ENCODE results near the gene COPA.

DNA sequence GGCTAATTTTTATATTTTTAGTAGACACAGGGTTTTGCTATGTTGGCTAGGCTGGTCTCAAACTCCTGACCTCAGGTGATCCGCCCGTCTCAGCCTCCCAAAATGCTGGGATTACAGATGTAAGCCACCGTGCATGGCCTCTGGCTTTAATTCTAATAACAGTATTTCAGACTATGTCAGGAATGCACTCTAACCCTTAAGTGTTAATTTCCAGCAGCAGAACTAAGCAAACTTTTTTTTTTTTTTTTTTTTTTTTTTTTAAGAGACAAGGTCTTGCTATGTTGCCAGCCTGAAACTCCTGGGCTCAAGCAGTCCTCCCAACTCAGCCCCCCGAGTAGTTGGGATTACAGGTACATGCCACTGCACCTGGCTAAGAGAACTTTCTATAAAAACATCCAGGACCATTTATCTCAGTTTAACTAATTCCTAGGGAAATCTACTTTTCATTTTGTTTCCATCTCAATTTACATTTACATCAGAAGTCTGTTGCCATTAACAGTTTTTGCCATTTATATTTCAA, 87.2 kb downstream of the COPA start:
- TF ChIP-seq, protein P1, sequence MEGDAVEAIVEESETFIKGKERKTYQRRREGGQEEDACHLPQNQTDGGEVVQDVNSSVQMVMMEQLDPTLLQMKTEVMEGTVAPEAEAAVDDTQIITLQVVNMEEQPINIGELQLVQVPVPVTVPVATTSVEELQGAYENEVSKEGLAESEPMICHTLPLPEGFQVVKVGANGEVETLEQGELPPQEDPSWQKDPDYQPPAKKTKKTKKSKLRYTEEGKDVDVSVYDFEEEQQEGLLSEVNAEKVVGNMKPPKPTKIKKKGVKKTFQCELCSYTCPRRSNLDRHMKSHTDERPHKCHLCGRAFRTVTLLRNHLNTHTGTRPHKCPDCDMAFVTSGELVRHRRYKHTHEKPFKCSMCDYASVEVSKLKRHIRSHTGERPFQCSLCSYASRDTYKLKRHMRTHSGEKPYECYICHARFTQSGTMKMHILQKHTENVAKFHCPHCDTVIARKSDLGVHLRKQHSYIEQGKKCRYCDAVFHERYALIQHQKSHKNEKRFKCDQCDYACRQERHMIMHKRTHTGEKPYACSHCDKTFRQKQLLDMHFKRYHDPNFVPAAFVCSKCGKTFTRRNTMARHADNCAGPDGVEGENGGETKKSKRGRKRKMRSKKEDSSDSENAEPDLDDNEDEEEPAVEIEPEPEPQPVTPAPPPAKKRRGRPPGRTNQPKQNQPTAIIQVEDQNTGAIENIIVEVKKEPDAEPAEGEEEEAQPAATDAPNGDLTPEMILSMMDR (IDR thresholded peaks at IDR 0.05), result no peak
- TF ChIP-seq, protein P2, sequence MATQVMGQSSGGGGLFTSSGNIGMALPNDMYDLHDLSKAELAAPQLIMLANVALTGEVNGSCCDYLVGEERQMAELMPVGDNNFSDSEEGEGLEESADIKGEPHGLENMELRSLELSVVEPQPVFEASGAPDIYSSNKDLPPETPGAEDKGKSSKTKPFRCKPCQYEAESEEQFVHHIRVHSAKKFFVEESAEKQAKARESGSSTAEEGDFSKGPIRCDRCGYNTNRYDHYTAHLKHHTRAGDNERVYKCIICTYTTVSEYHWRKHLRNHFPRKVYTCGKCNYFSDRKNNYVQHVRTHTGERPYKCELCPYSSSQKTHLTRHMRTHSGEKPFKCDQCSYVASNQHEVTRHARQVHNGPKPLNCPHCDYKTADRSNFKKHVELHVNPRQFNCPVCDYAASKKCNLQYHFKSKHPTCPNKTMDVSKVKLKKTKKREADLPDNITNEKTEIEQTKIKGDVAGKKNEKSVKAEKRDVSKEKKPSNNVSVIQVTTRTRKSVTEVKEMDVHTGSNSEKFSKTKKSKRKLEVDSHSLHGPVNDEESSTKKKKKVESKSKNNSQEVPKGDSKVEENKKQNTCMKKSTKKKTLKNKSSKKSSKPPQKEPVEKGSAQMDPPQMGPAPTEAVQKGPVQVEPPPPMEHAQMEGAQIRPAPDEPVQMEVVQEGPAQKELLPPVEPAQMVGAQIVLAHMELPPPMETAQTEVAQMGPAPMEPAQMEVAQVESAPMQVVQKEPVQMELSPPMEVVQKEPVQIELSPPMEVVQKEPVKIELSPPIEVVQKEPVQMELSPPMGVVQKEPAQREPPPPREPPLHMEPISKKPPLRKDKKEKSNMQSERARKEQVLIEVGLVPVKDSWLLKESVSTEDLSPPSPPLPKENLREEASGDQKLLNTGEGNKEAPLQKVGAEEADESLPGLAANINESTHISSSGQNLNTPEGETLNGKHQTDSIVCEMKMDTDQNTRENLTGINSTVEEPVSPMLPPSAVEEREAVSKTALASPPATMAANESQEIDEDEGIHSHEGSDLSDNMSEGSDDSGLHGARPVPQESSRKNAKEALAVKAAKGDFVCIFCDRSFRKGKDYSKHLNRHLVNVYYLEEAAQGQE (IDR thresholded peaks at IDR 0.05; ENCODE audit: insufficient read depth in 1 of 2, low read depth in 2 of 2, low read length in 1 of 2), result no peak

Data from Panc1 (cell line).